HEK293 (cell line): Measurements from ENCODE around the gene TPO.

Experiments used
- CTCF ChIA-PET: fragments of 350-600 bp; formaldehyde crosslinking; extraction: SDS; loops from one replicate; lab custom pipeline; 2021; ENCODE audit warnings: antibody characterized with exemption; lab: Yijun Ruan, JAX
- POLR2A ChIA-PET: fragments of 300-600 bp; formaldehyde crosslinking; extraction: SDS; loops from one replicate; lab custom pipeline; 2020; ENCODE audit warnings: antibody characterized with exemption, inconsistent platforms; lab: Yijun Ruan, JAX
- H3K27ac ChIP-seq: fragments of 200-500 bp; sonication (Bioruptor generic); 2 replicates; pipeline ENCODE4 v1.5.1; 2014; ENCODE audit warnings: low read depth, low read length, control low read depth, inconsistent platforms; ENCODE audit errors: extremely low read depth
- H3K36me3 ChIP-seq, 2 experiments: fragments of 200-500 bp in 1 of 2; sonication (Bioruptor generic) in 1 of 2; 1 replicate in 1 of 2; 2 replicates in 1 of 2; pipeline ENCODE4 v1.5.1; 2014 to 2017; ENCODE audit warnings: inconsistent platforms in 2 of 2, low read length in 2 of 2; ENCODE audit not compliant: control insufficient read depth in 2 of 2, insufficient read depth in 1 of 2
- H3K4me1 ChIP-seq: fragments of 200-500 bp; sonication (Bioruptor generic); 2 replicates; pipeline ENCODE4 v1.5.1; 2014; ENCODE audit warnings: mild to moderate bottlenecking, low read length, inconsistent platforms; ENCODE audit not compliant: control insufficient read depth, insufficient read depth
- H3K4me3 ChIP-seq: 2 replicates; pipeline ENCODE4 v1.5.1; 2011; ENCODE audit warnings: low read depth, mild to moderate bottlenecking, control low read depth, low read length, moderate library complexity
- H3K9me3 ChIP-seq: fragments of 200-500 bp; sonication (Bioruptor generic); 2 replicates; pipeline ENCODE4 v1.5.1; 2014; ENCODE audit warnings: low read depth, low read length, inconsistent platforms; ENCODE audit not compliant: control insufficient read depth, insufficient read depth
- GFI1B ChIP-seq: fragments of 450-650 bp; formaldehyde crosslinking; IDR thresholded peaks from 2 replicates; pipeline ENCODE4 v1.5.1; 2016; ENCODE audit warnings: missing biosample characterization, missing genetic modification characterization
- REPIN1 ChIP-seq: fragments of 450-650 bp; formaldehyde crosslinking; IDR thresholded peaks from 2 replicates; pipeline ENCODE4 v1.5.1; 2017; ENCODE audit warnings: missing biosample characterization, missing genetic modification characterization, low read depth
- SP2 ChIP-seq: fragments of 450-650 bp; formaldehyde crosslinking; IDR thresholded peaks from 2 replicates; pipeline ENCODE4 v1.5.1; 2016; ENCODE audit warnings: missing biosample characterization, missing genetic modification characterization
- TCF7L2 ChIP-seq: IDR thresholded peaks from 2 replicates; pipeline ENCODE4 v1.6.1; 2011; ENCODE audit warnings: low read depth, mild to moderate bottlenecking, inconsistent platforms, low read length, moderate library complexity, borderline replicate concordance
- YY1 ChIP-seq: fragments of 450-650 bp; formaldehyde crosslinking; IDR thresholded peaks from 2 replicates; pipeline ENCODE4 v1.5.1; 2018; ENCODE audit warnings: missing biosample characterization, missing genetic modification characterization
- ZBTB21 ChIP-seq: fragments of 450-650 bp; formaldehyde crosslinking; IDR thresholded peaks from 2 replicates; pipeline ENCODE4 v1.5.1; 2017; ENCODE audit warnings: missing biosample characterization, missing genetic modification characterization
- ZEB2 ChIP-seq: fragments of 450-650 bp; formaldehyde crosslinking; IDR thresholded peaks from 2 replicates; pipeline ENCODE4 v1.5.1; 2016; ENCODE audit warnings: missing biosample characterization, missing genetic modification characterization
- ZNF175 ChIP-seq: fragments of 450-650 bp; formaldehyde crosslinking; IDR thresholded peaks from 2 replicates; pipeline ENCODE4 v1.5.1; 2016; ENCODE audit warnings: missing biosample characterization, missing genetic modification characterization
- ZNF23 ChIP-seq: fragments of 450-650 bp; formaldehyde crosslinking; IDR thresholded peaks from 2 replicates; pipeline ENCODE4 v1.5.1; 2016; ENCODE audit warnings: missing biosample characterization, missing genetic modification characterization, borderline replicate concordance
- ZNF274 ChIP-seq, 2 experiments: fragments of 200-500 bp in 1 of 2; fragments of 450-650 bp in 1 of 2; sonication (Bioruptor generic) in 1 of 2; formaldehyde crosslinking in 1 of 2; IDR thresholded peaks; 2 replicates each; pipeline versions ENCODE4 v1.5.1 to v1.6.1; 2014 to 2016; ENCODE audit warnings: borderline replicate concordance in 1 of 2, inconsistent platforms in 1 of 2, low read length in 1 of 2, missing biosample characterization in 1 of 2, missing genetic modification characterization in 1 of 2
- ZNF311 ChIP-seq: fragments of 450-650 bp; formaldehyde crosslinking; IDR thresholded peaks from 2 replicates; pipeline ENCODE4 v1.5.1; 2017; ENCODE audit warnings: missing biosample characterization, missing genetic modification characterization, borderline replicate concordance
- ZNF37A ChIP-seq: fragments of 450-650 bp; IDR thresholded peaks from 2 replicates; pipeline ENCODE4 v1.5.1; 2018; ENCODE audit warnings: missing biosample characterization, missing genetic modification characterization
- ZNF510 ChIP-seq: fragments of 450-650 bp; formaldehyde crosslinking; IDR thresholded peaks from 2 replicates; pipeline ENCODE4 v1.5.1; 2018; ENCODE audit warnings: mild to moderate bottlenecking, missing genetic modification characterization, missing biosample characterization; ENCODE audit not compliant: insufficient replicate concordance
- ZNF624 ChIP-seq: fragments of 450-650 bp; formaldehyde crosslinking; IDR thresholded peaks from 2 replicates; pipeline ENCODE4 v1.5.1; 2017; ENCODE audit warnings: missing biosample characterization, missing genetic modification characterization
- ZNF785 ChIP-seq: fragments of 450-650 bp; formaldehyde crosslinking; IDR thresholded peaks from 2 replicates; pipeline ENCODE4 v1.5.1; 2016; ENCODE audit warnings: missing biosample characterization, missing genetic modification characterization
- TF ChIP-seq, protein P1 (sequence below): fragments of 450-650 bp; formaldehyde crosslinking; IDR thresholded peaks from 2 replicates; pipeline ENCODE4 v1.5.1; 2016; ENCODE audit warnings: missing biosample characterization, missing genetic modification characterization
- TF ChIP-seq, protein P2 (sequence below): fragments of 450-650 bp; formaldehyde crosslinking; IDR thresholded peaks from 2 replicates; pipeline ENCODE4 v1.5.1; 2016; ENCODE audit warnings: missing biosample characterization, missing genetic modification characterization, low read depth

TPO gene

DNA sequence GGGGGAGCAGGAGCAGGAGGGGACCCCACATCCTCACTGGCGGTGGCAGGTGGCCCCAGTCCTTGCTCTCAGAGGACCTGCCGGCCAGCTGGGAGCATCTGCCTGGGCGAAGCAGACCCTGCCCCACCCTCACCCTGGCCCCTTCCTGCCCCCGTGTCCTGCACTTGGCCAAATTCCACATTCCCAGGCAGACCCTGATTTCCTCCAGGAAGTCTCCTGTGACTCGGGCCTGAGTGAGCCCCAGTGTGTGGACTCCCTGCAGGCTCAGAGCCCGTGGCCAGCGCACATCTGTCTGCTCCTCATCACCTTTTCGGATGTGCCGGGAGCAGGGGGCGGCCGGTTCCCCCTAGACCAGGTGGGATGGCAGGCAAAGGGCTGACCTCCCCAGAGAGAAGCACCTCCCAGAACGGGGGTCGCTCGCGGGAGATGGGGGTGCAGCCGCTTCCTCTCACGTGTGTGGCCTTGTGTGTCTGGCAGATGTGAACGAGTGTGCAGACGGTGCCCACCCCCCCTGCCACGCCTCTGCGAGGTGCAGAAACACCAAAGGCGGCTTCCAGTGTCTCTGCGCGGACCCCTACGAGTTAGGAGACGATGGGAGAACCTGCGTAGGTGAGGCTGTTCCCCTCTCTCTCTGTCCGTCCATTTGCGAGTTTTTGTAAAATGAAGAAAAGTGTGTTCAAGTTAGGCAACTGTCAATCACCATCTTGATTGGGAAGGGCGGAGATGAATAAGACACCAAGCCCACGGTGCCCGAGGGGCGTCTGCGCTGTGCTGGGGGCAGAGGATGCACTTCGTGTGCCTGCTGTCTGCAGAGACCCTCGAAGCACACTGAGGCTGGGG is 90.4 kb downstream of the TPO start:
- no peak overlapping the region for H3K27ac ChIP-seq
- CTCF ChIA-PET = no interaction called here

DNA sequence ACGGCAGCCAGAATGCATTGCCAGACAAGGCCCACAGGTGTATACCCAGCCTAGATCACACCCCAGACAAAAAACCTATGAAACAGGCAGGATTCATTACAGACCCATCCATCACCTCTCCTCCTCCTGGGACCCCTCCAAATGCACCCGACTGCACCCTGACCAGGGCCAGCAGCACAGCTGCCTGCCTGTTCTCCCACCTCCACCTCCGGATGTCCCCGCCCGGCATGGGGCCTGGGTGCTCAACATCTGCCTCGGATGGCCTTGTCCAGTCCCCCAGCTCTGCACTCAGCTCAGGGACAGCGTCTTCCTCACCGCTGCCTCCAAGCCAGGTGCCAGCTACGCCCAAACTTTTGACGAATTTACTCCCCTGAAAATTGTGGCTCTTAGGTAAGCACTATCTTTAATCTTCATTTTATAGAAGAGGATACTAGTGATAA is 91.1 kb downstream of the TPO start:
- ChIA-PET CTCF (no interaction called here), POLR2A (no interaction called here)
- Histone ChIP-seq H3K4me3 (no peak overlapping the region), H3K4me1 (no peaks in the 10 kb centered on the region), H3K27ac (no peak overlapping the region), H3K9me3 (no peaks in the 10 kb centered on the region), H3K36me3 (no peaks in the 10 kb centered on the region)
- TF ChIP-seq ZNF175 (tag by site-specific recombination) (no peak), ZNF785 (tag by site-specific recombination) (no peak), TCF7L2 (no peak), ZBTB21 (tag by site-specific recombination) (no peak), ZNF311 (tag by site-specific recombination) (no peak), ZEB2 (tag by site-specific recombination) (no peak), SP2 (tag by site-specific recombination) (no peak), ZNF37A (tag by site-specific recombination) (no peak), ZNF624 (tag by site-specific recombination) (no peak)
- TF ChIP-seq, protein P1, sequence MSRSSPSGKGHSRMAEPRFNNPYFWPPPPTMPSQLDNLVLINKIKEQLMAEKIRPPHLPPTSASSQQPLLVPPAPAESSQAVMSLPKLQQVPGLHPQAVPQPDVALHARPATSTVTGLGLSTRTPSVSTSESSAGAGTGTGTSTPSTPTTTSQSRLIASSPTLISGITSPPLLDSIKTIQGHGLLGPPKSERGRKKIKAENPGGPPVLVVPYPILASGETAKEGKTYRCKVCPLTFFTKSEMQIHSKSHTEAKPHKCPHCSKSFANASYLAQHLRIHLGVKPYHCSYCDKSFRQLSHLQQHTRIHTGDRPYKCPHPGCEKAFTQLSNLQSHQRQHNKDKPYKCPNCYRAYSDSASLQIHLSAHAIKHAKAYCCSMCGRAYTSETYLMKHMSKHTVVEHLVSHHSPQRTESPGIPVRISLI = no peak
- TF ChIP-seq, protein P2, sequence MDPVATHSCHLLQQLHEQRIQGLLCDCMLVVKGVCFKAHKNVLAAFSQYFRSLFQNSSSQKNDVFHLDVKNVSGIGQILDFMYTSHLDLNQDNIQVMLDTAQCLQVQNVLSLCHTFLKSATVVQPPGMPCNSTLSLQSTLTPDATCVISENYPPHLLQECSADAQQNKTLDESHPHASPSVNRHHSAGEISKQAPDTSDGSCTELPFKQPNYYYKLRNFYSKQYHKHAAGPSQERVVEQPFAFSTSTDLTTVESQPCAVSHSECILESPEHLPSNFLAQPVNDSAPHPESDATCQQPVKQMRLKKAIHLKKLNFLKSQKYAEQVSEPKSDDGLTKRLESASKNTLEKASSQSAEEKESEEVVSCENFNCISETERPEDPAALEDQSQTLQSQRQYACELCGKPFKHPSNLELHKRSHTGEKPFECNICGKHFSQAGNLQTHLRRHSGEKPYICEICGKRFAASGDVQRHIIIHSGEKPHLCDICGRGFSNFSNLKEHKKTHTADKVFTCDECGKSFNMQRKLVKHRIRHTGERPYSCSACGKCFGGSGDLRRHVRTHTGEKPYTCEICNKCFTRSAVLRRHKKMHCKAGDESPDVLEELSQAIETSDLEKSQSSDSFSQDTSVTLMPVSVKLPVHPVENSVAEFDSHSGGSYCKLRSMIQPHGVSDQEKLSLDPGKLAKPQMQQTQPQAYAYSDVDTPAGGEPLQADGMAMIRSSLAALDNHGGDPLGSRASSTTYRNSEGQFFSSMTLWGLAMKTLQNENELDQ (tag by site-specific recombination) = no peak

More for the DNA sequence above, 90.4 kb downstream of the TPO start:
- Histone ChIP-seq H3K36me3 (no peaks in the 10 kb centered on the region), H3K9me3 (no peaks in the 10 kb centered on the region), H3K4me1 (no peaks in the 10 kb centered on the region), H3K4me3 (no peak overlapping the region)
- TF ChIP-seq ZBTB21 (tag by site-specific recombination) (no peak), ZNF23 (no peak), YY1 (tag by site-specific recombination) (no peak), ZNF510 (no peak), REPIN1 (tag by site-specific recombination) (no peak)
- POLR2A ChIA-PET = no interaction called here

DNA sequence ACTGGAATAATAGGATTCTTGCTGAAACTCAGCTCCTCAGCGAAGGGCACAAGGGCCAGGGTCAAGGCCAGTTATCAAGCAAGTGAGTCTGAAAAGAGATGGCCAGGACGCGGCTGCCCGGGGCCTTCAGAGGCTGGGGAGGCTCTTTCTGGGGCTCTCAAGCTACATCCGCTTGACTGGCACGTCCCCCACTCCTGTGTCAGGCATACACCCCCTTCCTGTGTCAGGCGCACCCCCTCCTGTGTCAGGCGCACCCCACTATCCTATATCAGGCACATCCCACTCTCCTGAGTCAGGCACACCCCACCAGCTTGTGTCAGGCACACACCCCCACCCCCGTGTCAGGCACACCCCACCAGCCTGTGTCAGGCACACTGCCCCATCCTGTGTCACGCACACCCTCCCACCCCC is 91.8 kb downstream of the TPO start:
- Histone ChIP-seq H3K4me1 (no peaks in the 10 kb centered on the region), H3K4me3 (no peak overlapping the region), H3K36me3 (no peaks in the 10 kb centered on the region), H3K27ac (no peak overlapping the region), H3K9me3 (no peaks in the 10 kb centered on the region)
- CTCF ChIA-PET = no interaction called here
- TF ChIP-seq GFI1B (tag by site-specific recombination) (no peak), ZNF274 (IDR thresholded peaks at IDR 0.05; ENCODE audit: low read length) (no peak), ZNF274 (tag by site-specific recombination; IDR thresholded peaks at IDR 0.05; ENCODE audit: borderline replicate concordance) (no peak)
- POLR2A ChIA-PET = no interaction called here
